K562 (cell line): ENCODE results near the gene RER1. TPM values are rescaled to one million over a fixed set of nuclear protein-coding genes. Genes with fewer than 3 reads are reported as not detected.
A peak's percentile ranks its signal among the peaks of the same experiment; 100 is the strongest.

Experiments
- ATAC-seq: fragments of 200-7000 bp; cut with Tn5 transposase; 3 replicates; pipeline ENCODE4 v1.9.1; 2020; ENCODE audit warnings: moderate library complexity
- BruUV-seq: library from RNA; stranded (reverse); fragments of 400-500 nt; replicated peaks from 2 replicates; lab custom pipeline; 2021; lab: Mats Ljungman, UMichigan
- CTCF ChIA-PET: fragments of 300-600 bp; formaldehyde crosslinking; extraction: SDS; loops from one replicate; lab custom pipeline; 2021; ENCODE audit warnings: low intra/inter-chr PET ratio; lab: Yijun Ruan, JAX
- POLR2A ChIA-PET: fragments of 300-600, 350-650 bp; sonication (Branson Sonifier 250); formaldehyde crosslinking; extraction: SDS; loops from one replicate; lab custom pipeline; 2021; ENCODE audit warnings: antibody characterized with exemption, inconsistent platforms; lab: Yijun Ruan, JAX
- DNase-seq, 4 experiments: peaks; one replicate each; pipeline versions ENCODE4 v3.0.0 to v3.0.0-alpha.2; 2011 to 2018; ENCODE audit warnings: low spot score in 3 of 4, mixed read lengths in 3 of 4; ENCODE audit errors: extremely low read depth in 1 of 4
- FAIRE-seq: peaks from 2 replicates; lab custom pipeline; 2011; peaks lifted over from hg19 to GRCh38; lab: Jason Lieb, UNC
- H2AFZ ChIP-seq: 2 replicates; pipeline ENCODE4 v1.6.0; 2011; ENCODE audit warnings: low read depth, low read length, control low read depth, inconsistent platforms
- H3K27ac ChIP-seq: fragments of 200-600 bp; 3 replicates; pipeline ENCODE4 v1.8.0; 2011; ENCODE audit warnings: low read depth, mild to moderate bottlenecking, control low read depth, inconsistent platforms, low read length, moderate library complexity, mixed read lengths; ENCODE audit errors: extremely low read depth
- H3K27me3 ChIP-seq, 2 experiments: fragments of 300-600 bp in 1 of 2; 2 replicates in 1 of 2; 3 replicates in 1 of 2; pipeline versions ENCODE4 v1.6.0 to v1.8.0; 2011; ENCODE audit warnings: inconsistent platforms in 2 of 2, low read length in 2 of 2, mild to moderate bottlenecking in 1 of 2, mixed read lengths in 1 of 2, moderate library complexity in 1 of 2; ENCODE audit not compliant: control insufficient read depth in 2 of 2, insufficient read depth in 2 of 2
- H3K36me3 ChIP-seq: fragments of 300-600 bp; 3 replicates; pipeline ENCODE4 v1.8.0; 2011; ENCODE audit warnings: mild to moderate bottlenecking, low read length, inconsistent platforms; ENCODE audit not compliant: control insufficient read depth, insufficient read depth
- H3K4me1 ChIP-seq, 2 experiments: fragments of 200-600 bp in 1 of 2; replicated peaks in 1 of 2; 2 replicates in 1 of 2; 3 replicates in 1 of 2; pipeline versions ENCODE4 v1.5.1 to v1.8.0; 2011; ENCODE audit warnings: inconsistent platforms in 2 of 2, low read length in 2 of 2, mild to moderate bottlenecking in 1 of 2, mixed read lengths in 1 of 2, moderate library complexity in 1 of 2; ENCODE audit not compliant: control insufficient read depth in 2 of 2, insufficient read depth in 2 of 2
- H3K4me2 ChIP-seq: 2 replicates; pipeline ENCODE4 v1.6.1; 2011; ENCODE audit warnings: low read length, control low read depth, inconsistent platforms, mixed read lengths; ENCODE audit not compliant: insufficient read depth
- H3K4me3 ChIP-seq: fragments of 200-600 bp; sonication (generic), shearing (Covaris generic); 2 replicates; pipeline ENCODE4 v1.5.1; 2016; ENCODE audit warnings: control low read depth, inconsistent platforms
- H3K79me2 ChIP-seq: fragments of 200-600 bp; 3 replicates; pipeline ENCODE4 v1.8.0; 2011; ENCODE audit warnings: low read length, inconsistent platforms; ENCODE audit not compliant: control insufficient read depth, insufficient read depth
- H3K9ac ChIP-seq, 2 experiments: 2 replicates each; pipeline versions ENCODE4 v1.6.0 to v1.6.1; 2011; ENCODE audit warnings: low read depth in 2 of 2, low read length in 2 of 2, control low read depth in 1 of 2, inconsistent platforms in 1 of 2, mild to moderate bottlenecking in 1 of 2, mixed read lengths in 1 of 2; ENCODE audit not compliant: insufficient read depth in 1 of 2
- H3K9me1 ChIP-seq: one replicate; pipeline ENCODE4 v1.6.0; 2011; ENCODE audit warnings: inconsistent platforms, mild to moderate bottlenecking, low read length, moderate library complexity; ENCODE audit not compliant: control insufficient read depth, insufficient read depth
- H3K9me3 ChIP-seq: replicated peaks from 2 replicates; pipeline ENCODE4 v1.5.1; 2011; ENCODE audit warnings: low read depth, low read length, inconsistent platforms; ENCODE audit not compliant: control insufficient read depth, insufficient read depth
- H4K20me1 ChIP-seq: replicated peaks from 2 replicates; pipeline ENCODE4 v1.6.1; 2011; ENCODE audit warnings: low read length, inconsistent platforms, mixed read lengths; ENCODE audit not compliant: control insufficient read depth, insufficient read depth
- RBM15 ChIP-seq: fragments of 200-400 bp; formaldehyde crosslinking; IDR thresholded peaks from 2 replicates; pipeline ENCODE4 v1.6.1; 2018; ENCODE audit warnings: mild to moderate bottlenecking, low read length, moderate library complexity; ENCODE audit not compliant: insufficient read depth
- ZNF639 ChIP-seq, 2 experiments: fragments of 200-800 bp in 1 of 2; sonication (Bioruptor generic) in 1 of 2; sonication (generic) in 1 of 2; formaldehyde crosslinking in 1 of 2; IDR thresholded peaks in 1 of 2; conservative IDR thresholded peaks in 1 of 2; 2 replicates each; pipeline versions ENCODE4 v1.5.0 to v1.6.1; 2016 to 2020; ENCODE audit warnings: missing compliant biosample characterization in 1 of 2, missing genetic modification characterization in 1 of 2, missing genetic modification reagents in 1 of 2
- WGBS: fragments of 100-300 bp; shearing (Covaris generic); methylation state at CpG from one replicate; pipeline ENCODE4 v1.1.6; 2016; ENCODE audit warnings: low coverage, mixed read lengths; ENCODE audit not compliant: insufficient coverage; ENCODE audit errors: missing lambda C conversion rate; 5-methylcytosine and 5-hydroxymethylcytosine counted together
- in situ Hi-C: fragments of 300-500 bp; cut with MboI; formaldehyde crosslinking; loops from 4 replicates; pipeline ENCODE4 v1.15.0; 2018; ENCODE audit warnings: inconsistent platforms, mixed read lengths
- intact Hi-C: fragments of 100-400 bp; cut with micrococcal nuclease; formaldehyde crosslinking; loops from 2 replicates; pipeline ENCODE4 v1.14.2; 2022
- polyA plus RNA-seq, 8 experiments: library from polyadenylated mRNA; depleted of rRNA in 4 of 8; stranded (reverse) in 5 of 8; unstranded in 3 of 8; fragments of >200 nt; fragmentation: Nextera tagmentation in 2 of 8; fragmentation: Illumina TruSeq in 1 of 8; extraction: Ambion mirVana in 2 of 8; extraction: Trizol in 1 of 8; gene quantifications; 2 replicates each; pipeline versions ENCODE4 v1.2.1 to v1.2.3, GENCODE V29; 2011 to 2014; ENCODE audit warnings: inconsistent platforms in 1 of 8, missing spikeins in 1 of 8
- total RNA-seq, 7 experiments: library from RNA; depleted of rRNA in 6 of 7; stranded (reverse); fragments of >200 nt in 6 of 7; fragmentation: Illumina TruSeq in 2 of 7; extraction: Trizol in 2 of 7; gene quantifications; 2 replicates each; pipeline versions ENCODE4 v1.2.1 to v1.2.3, GENCODE V29; 2011 to 2021; ENCODE audit warnings: low replicate concordance in 1 of 7

Gene RER1
- total and polyA plus RNA-seq, 9 of the 15 experiments (the other 6 are each of a cell fraction or from before 2014, with no cell fraction given) = 19.6 to 354 (median 183) TPM

- in situ Hi-C loops = no loop called here
- CTCF ChIA-PET = no interaction called here
- intact Hi-C loops = no loop called here
Measured at GRCh38 chr1:2386636-2387611, 4.7 kb upstream of the RER1 start.

More at GRCh38 chr1:2386636-2387611, 4.7 kb upstream of the RER1 start:
- no peak for ATAC-seq
- Histone ChIP-seq H3K36me3 (peaks cover 7% of the 10 kb centered on the region; the same call in 1 of the 3 replicates), H3K4me1 (peaks cover 9 to 43% of the 10 kb centered on the region in 2 experiments), H3K27me3 (peaks cover 0 to 5% of the 10 kb centered on the region in 2 experiments; a peak in 1 of 5 replicates), H2AFZ (no peak overlapping the region), H3K9me1 (peaks cover 4% of the 10 kb centered on the region), H3K79me2 (peaks cover 19% of the 10 kb centered on the region), H3K27ac (no peak overlapping the region), H3K4me3 (no peak overlapping the region), H4K20me1 (peaks cover 7% of the 10 kb centered on the region; the same call in 1 of the 2 replicates), H3K9me3 (no peaks in the 10 kb centered on the region), H3K9ac (peak overlapping the region in 1 of 2 experiments; percentile 48; a peak in 2 of 4 replicates), H3K4me2 (no peak overlapping the region)
- 0 out of 4 replicates have a peak, but pooled peaks of 1 of the 2 experiments have one; percentile 45 for TF ChIP-seq ZNF639 (CRISPR knock-in tag; conservative IDR thresholded peaks at IDR 0.05 in 1 of 2, IDR thresholded peaks at IDR 0.05 in 1 of 2)
- no peak for TF ChIP-seq RBM15
- FAIRE-seq = no peak
- no peak for DNase-seq
- no TSS peak for BruUV-seq
- 87% methylated on average over 30 of the region's 30 CpGs for WGBS
- POLR2A ChIA-PET = interaction anchor here (0.6 to 0.7 kb wide), 3 partner anchors 52 to 278 kb away, joined by 3 to 4 read pairs (median 3); no protein-coding TSS in a partner anchor
